ENCODE data around the gene SAGE1.
"Not testable (repeated sequence)": the region's sequence is repeated elsewhere in the genome, so short reads cannot be mapped to it uniquely, and the experiment has no call there.

SAGE1 gene, protein sequence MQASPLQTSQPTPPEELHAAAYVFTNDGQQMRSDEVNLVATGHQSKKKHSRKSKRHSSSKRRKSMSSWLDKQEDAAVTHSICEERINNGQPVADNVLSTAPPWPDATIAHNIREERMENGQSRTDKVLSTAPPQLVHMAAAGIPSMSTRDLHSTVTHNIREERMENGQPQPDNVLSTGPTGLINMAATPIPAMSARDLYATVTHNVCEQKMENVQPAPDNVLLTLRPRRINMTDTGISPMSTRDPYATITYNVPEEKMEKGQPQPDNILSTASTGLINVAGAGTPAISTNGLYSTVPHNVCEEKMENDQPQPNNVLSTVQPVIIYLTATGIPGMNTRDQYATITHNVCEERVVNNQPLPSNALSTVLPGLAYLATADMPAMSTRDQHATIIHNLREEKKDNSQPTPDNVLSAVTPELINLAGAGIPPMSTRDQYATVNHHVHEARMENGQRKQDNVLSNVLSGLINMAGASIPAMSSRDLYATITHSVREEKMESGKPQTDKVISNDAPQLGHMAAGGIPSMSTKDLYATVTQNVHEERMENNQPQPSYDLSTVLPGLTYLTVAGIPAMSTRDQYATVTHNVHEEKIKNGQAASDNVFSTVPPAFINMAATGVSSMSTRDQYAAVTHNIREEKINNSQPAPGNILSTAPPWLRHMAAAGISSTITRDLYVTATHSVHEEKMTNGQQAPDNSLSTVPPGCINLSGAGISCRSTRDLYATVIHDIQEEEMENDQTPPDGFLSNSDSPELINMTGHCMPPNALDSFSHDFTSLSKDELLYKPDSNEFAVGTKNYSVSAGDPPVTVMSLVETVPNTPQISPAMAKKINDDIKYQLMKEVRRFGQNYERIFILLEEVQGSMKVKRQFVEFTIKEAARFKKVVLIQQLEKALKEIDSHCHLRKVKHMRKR

DNA sequence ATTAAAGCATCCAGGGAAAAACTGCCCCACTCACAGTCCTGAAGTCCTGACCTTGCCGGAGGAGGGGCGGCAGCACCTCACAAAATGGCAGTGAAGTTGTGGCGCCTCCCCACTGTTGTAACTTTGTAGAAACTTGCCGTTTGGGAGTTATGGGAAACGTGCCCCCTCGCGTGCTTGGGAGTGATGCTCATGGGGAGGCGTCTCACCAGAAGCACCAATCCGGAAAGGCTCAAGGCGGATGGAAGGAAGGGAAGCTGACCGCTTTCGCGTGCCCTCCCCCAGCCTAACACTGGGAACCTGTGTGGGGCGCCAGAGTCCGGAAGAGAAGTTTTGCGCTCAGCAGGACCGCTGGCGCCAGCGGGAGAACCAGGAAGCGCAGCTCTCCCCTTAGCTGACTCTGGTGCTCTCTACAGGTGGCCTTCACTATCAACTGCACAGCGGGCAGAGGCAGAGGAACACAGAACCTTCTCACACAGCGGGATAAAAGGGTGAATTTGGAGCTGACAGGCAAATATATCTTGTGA, at the start of gene SAGE1, which contains the start of gene CT45A10:
SAGE1 (plus strand) TSS at position 423 of the 524 bp plus-strand sequence. CDS start 2,527 bp downstream, outside the sequence.
CT45A10 (minus strand) TSS at position 151 of the 524 bp plus-strand sequence. CDS start 8,100 bp downstream, outside the sequence.
- no peak for DNase-seq (ENCODE audit: low read depth)

DNA sequence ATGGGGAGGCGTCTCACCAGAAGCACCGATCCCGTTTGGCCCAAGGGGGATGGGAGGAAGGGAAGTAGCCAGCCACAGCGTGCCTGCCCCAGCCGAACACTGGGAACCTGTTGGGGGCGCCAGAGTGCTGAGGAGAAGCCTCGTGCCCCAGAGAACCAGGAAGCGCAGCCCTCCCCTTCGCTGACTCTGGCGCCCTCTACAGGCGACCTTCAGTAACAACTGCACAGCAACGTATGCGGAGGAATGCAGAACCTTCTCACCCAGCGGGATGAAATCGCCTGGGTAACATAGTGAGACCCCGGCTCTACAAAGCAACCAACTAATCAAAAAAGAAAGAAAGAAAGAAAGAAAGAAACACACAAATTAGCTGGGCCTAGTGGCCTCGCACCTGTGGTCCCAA, 39.1 kb upstream of the SAGE1 start, which contains the start of gene CT45A8:
CT45A8 (minus strand) TSS at position 101 of the 400 bp plus-strand sequence. CDS start 3,755 bp downstream, outside the sequence.
- not testable (repeated sequence) for DNase-seq (ENCODE audit: low read depth)

GRCh38 chrX:135871712-135872111, 21.8 kb upstream of the SAGE1 start, which contains the start of gene CT45A9:
TSS of gene CT45A9 (minus strand) at chrX:135871812. CDS start at chrX:135868061, 3,751 bp downstream.
- not testable (repeated sequence) for DNase-seq (ENCODE audit: low read depth)

DNA sequence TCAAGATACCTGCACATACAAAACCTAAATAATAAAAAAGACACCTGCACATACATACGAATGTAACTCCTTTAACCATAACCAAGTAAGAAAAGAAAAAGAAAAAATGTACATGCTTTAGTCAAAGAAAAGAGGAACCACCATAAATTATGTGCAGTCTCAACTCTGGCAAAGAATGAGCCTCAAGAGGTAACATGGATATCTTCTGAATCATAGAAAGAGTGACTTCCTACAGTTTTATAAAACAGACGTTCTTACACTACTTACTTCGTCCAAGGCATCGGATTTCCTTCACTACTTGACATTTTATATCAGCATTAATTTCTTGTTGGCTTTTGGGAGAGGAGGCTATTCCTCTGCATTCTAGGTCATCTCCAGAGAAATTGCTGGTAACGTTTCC, 10.8 kb upstream of the SAGE1 start:
- DNase-seq (ENCODE audit: low read depth): not testable (repeated sequence)

DNA sequence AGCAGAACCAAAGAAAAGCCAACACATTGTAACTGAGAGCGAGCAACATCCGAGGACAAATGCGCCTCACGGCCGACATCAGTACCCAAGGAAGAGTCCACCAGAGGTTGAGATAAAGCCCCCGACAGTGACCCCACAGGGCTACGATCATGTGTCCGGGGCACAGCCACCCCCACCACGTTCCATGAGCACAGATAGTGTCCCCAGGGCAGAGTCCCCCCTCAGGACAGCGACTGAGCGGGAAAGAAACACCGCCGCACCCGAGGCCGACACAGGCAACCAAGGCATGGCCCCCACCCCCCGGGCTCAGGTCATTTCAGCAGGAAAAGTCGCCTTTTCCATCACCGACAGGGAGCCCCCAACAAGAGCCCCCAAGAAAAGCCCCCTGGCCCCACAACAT, 5.3 kb upstream of the SAGE1 start:
- DNase-seq (ENCODE audit: low read depth): not testable (repeated sequence)

DNA sequence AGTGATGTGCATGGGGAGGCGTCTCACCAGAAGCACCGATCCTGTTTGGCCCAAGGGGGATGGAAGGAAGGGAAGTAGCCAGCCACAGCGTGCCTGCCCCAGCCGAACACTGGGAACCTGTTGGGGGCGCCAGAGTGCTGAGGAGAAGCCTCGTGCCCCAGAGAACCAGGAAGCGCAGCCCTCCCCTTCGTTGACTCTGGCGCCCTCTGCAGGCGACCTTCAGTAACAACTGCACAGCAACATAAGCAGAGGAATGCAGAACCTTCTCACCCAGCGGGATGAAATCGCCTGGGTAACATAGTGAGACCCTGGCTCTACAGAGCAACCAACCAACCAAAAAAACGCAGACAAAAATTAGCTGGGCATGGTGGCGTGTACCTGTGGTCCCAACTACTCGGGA, 4.5 kb upstream of the SAGE1 start:
- not testable (repeated sequence) for DNase-seq (ENCODE audit: low read depth)

GRCh38 chrX:135890087-135890585, 3.4 kb upstream of the SAGE1 start:
- no peak for DNase-seq (ENCODE audit: low read depth)

- DNase-seq (ENCODE audit: low read depth): no peak
These were observed 735 bp upstream of the SAGE1 start for GRCh38 chrX:135892781-135893180.

- DNase-seq (ENCODE audit: low read depth): no peak
These were observed 16.7 kb downstream of the SAGE1 start for GRCh38 chrX:135910251-135910650.

DNA sequence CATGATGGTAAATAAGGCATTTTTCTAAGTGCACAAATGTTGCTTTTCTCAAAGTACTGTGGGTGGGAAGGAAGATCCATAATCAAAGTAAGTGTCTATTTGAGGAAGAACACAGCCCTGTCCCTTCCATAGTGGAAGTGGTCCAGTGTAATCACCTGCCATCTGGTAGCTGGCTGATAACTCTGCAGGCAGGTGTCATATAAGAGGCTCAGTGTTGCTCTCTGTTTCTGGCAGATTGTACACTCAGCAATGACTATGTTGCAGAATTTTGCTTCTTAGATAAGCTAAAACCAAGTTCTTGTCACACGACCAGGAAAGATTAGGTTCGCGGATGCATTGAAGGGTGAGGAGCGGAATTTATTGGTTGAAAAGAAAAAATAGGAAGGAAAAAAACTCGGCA, 20.9 kb downstream of the SAGE1 start:
- no peak for DNase-seq (ENCODE audit: low read depth)

- not testable (repeated sequence) for DNase-seq (ENCODE audit: low read depth)
These were observed 27.0 kb downstream of the SAGE1 start for GRCh38 chrX:135920516-135920915.

DNA sequence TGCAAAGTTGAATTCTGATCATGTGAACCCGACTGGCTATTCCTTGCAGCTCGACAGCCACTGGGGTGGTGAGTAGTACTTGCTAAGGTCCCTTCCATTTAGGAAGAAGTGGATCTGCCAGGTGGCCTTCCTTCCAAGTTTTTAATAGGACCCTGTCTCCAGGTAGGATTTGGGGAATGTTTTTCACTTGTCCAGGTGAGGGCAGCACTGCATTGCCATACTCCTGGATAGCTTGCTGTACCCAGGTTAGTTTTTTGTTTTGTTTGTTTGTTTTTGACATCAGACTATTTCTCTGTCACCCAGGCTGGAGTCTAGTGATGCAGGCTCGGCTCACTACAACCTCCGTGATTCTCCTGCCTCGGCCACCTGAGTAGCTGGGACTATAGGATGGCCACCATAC, 29.8 kb downstream of the SAGE1 start:
- DNase-seq (ENCODE audit: low read depth): no peak

GRCh38 chrX:135927897-135928296, 34.4 kb downstream of the SAGE1 start:
- no peak for DNase-seq (ENCODE audit: low read depth)

- no peak for DNase-seq (ENCODE audit: low read depth)
These were observed 38.4 kb downstream of the SAGE1 start for GRCh38 chrX:135931644-135932487.

DNA sequence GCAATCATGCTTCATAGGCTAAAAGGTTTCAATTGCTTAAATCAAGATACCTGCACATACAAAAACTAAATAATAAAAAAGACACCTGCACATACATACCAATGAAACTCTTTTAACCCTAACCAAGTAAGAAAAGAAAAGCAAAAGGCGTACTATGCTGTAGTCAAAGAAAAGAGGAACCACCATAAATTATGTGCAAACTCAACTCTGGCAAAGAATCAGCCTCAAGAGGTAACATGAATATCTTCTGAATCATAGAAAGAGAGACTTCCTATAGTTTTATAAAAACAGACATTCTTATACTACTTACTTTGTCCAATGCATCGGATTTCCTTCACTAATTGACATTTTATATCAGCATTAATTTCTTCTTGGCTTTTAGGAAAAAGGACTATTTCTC, 51.0 kb downstream of the SAGE1 start:
- DNase-seq (ENCODE audit: low read depth): no peak

DNA sequence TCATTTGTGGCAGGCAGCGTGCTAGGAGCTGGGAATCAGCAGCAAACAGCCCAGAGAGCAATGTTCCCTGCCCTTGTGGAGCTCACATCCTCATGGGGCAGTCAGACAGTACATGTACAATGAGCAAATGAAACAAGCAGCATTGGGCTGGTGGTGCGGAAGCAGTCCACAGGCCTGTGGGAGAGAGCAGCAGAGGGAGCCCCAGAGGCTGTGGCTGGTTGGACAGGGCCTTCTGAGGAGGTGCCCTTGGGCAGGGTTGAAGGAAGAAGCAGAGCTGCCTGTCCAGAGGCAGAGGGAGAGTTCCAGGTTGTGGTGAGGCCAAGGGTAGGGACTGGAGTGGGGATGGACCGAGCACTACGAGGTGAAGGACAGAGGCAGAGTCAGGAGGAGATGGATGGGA, 57.8 kb downstream of the SAGE1 start:
- no peak for DNase-seq (ENCODE audit: low read depth)
